Activated T-helper 17 cell treated with anti-CD3 and anti-CD28 coated beads, Interleukin-2, amount 50 U/mL, for 72 hours (primary cell): ENCODE data around the gene YPEL1. TPM values are rescaled to one million over a fixed set of nuclear protein-coding genes. Genes with fewer than 3 reads are reported as not detected.
"Not testable (repeated sequence)": the region's sequence is repeated elsewhere in the genome, so short reads cannot be mapped to it uniquely, and the experiment has no call there.

Experiments
- ATAC-seq: fragments of 150-1000 bp; cut with Tn5 transposase; replicated peaks from 2 replicates; pipeline ENCODE4 v1.10.0; 2021; ENCODE audit warnings: mild to moderate bottlenecking, moderate library complexity
- H3K27ac Mint-ChIP-seq: one replicate; pipeline ENCODE4 v1.8.0; 2022; ENCODE audit warnings: mixed read lengths
- H3K27me3 Mint-ChIP-seq: one replicate; pipeline ENCODE4 v1.8.0; 2022; ENCODE audit warnings: mixed read lengths
- H3K36me3 Mint-ChIP-seq: one replicate; pipeline ENCODE4 v1.8.0; 2022; ENCODE audit warnings: low read depth, mild to moderate bottlenecking, mixed read lengths
- H3K4me1 Mint-ChIP-seq: one replicate; pipeline ENCODE4 v1.8.0; 2022; ENCODE audit warnings: mixed read lengths
- H3K4me3 Mint-ChIP-seq: one replicate; pipeline ENCODE4 v1.8.0; 2022; ENCODE audit warnings: mild to moderate bottlenecking, mixed read lengths
- H3K9me3 Mint-ChIP-seq: one replicate; pipeline ENCODE4 v1.8.0; 2022; ENCODE audit warnings: mixed read lengths
- total RNA-seq, 2 donors: library from RNA; stranded (reverse); gene quantifications; one replicate each; pipeline ENCODE4 v1.2.3, GENCODE V29; 2022

YPEL1 gene
- total RNA-seq, 2 donors from 2014 or later: 0.91 to 4.6 TPM

DNA sequence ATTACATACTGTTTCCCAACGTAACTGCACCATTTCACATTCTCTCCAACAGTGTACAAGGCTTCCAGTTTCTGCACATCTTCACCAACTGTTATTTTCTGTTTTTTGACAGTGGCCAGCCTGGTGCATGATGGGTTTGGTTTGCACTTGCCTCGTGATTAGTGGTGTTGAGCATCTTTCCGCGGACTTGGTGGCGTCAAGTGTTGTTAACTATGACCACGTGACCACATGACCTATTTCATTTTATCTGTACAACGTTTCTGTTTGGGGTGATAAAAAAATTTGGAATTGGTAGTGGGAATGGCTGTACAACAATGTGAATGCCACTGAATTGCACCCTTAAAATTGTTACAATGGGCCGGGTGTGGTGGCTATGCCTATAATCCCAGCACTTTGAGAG is 2.5 kb upstream of the YPEL1 start:
- H3K27me3 Mint-ChIP-seq: no peaks in the 10 kb centered on the region
- H3K9me3 Mint-ChIP-seq: no peaks in the 10 kb centered on the region
- ATAC-seq: no peak
- no peak overlapping the region for H3K4me3 Mint-ChIP-seq
- no peaks in the 10 kb centered on the region for H3K36me3 Mint-ChIP-seq
- H3K27ac Mint-ChIP-seq: no peak overlapping the region
- peaks cover 12% of the 10 kb centered on the region for H3K4me1 Mint-ChIP-seq

DNA sequence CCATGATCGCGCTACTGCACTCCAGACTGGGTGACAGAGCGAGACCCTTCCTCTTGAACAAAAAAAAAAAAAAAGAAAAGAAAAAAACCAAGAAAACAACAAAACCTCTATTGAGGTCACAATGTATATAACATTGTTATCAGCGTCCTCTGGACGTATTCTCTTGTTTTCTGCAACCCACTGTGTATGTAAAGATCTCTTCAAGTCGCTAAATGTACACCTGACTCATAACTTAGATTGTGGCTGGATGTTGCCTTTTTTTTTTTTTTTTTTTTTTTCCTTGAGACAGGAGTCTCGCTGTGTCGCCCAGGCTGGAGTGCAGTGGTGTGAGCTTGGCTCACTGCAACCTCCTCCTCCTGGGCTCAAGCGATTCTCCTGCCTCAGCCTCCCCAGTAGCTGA is 1.4 kb upstream of the YPEL1 start:
- no peak for ATAC-seq
- H3K4me1 Mint-ChIP-seq: peaks cover 12% of the 10 kb centered on the region
- H3K36me3 Mint-ChIP-seq: no peaks in the 10 kb centered on the region
- no peak overlapping the region for H3K4me3 Mint-ChIP-seq
- no peak overlapping the region for H3K27ac Mint-ChIP-seq
- no peaks in the 10 kb centered on the region for H3K27me3 Mint-ChIP-seq
- H3K9me3 Mint-ChIP-seq: no peaks in the 10 kb centered on the region

DNA sequence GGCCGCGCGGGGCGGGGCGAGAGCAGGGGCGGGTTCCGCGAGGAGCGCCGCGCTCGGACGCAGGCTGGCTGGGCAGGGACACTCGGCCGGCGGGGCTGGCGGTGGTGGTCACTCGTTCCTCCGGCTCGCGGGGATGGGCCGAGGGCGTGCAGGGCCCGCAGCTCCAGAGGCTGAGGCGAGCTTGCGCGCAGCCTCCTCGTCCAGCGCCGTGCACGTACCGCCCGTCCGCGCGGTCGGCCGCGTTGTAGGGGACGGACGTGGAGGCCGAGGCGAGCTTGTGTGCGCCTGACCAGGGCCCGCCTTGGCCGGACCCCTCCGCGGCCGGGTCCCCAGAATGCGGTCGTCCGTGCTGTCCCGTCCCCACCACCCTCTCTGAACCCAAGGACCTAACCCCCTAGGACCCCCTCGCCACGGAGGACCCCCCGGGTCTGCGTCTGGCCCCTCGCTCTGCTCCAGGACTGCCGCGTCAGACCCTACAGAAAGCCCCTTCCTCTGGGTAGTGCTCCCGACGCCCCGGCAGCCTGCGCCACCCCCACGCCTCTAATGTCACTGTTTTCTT is 569 bp upstream of the YPEL1 start:
- Mint-ChIP-seq H3K36me3 (no peaks in the 10 kb centered on the region), H3K27ac (no peak overlapping the region), H3K4me1 (peaks cover 12% of the 10 kb centered on the region), H3K9me3 (no peaks in the 10 kb centered on the region), H3K4me3 (peak overlapping the region; percentile 15), H3K27me3 (no peaks in the 10 kb centered on the region)
- ATAC-seq: peak; percentile 18

DNA sequence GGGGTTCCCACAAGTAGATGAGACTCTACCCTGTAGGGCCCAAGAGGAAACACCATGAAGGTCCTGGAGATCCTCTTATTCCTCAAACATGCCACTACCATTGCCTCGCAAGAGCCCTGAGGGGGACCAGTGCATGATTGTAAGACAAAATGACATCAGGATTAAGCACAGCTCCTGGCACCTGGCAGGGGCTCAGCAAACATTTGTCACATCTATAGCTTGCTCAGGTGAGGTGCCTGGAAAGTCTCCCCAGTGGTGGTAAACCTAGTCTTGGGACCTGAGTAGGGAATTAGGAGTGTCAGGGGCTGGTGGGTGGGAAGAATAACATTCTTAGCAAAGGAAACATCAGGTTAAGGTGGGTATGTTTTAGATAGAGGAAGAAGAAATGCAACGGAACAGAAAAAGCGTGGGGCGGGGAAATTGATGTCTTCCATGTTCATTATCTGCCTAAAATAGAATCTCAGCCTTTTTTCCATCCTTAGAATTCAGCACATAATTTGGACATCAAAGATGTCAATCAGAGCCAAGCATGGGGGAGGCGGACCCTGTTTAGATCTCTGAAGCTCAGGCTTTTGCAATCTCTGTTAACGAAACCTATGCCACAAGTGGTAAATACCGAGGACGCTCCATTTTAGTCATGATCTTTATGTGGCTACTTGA is 924 bp downstream of the YPEL1 start:
- Mint-ChIP-seq H3K4me1 (peaks cover 12% of the 10 kb centered on the region), H3K36me3 (no peaks in the 10 kb centered on the region), H3K9me3 (no peaks in the 10 kb centered on the region), H3K27me3 (no peaks in the 10 kb centered on the region), H3K27ac (peak overlapping the region; percentile 85), H3K4me3 (peak overlapping the region; percentile 90)
- ATAC-seq: no peak

DNA sequence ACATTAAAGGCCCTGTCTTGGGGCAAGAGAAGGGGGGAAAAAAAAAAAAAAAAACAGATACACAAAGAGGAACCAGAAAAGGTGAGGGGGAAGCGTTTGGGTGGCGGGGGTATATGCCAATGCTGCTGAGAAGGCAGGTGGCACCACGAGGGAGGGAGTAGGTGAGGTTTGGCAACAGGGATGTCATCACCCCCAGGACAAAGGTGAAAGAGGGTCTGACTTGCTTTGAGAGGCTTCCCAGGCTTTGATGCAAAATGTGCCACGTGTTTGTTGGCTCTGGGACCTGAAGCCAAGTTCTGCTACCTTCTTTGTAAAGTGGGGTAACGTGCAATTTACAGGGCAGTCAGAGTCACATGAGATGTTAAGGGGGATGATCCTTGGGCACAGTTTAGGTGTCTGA is 4.1 kb downstream of the YPEL1 start:
- Mint-ChIP-seq H3K36me3 (no peaks in the 10 kb centered on the region), H3K4me3 (no peak overlapping the region), H3K9me3 (no peaks in the 10 kb centered on the region), H3K4me1 (peaks cover 15% of the 10 kb centered on the region), H3K27me3 (no peaks in the 10 kb centered on the region), H3K27ac (no peak overlapping the region)
- ATAC-seq: no peak

DNA sequence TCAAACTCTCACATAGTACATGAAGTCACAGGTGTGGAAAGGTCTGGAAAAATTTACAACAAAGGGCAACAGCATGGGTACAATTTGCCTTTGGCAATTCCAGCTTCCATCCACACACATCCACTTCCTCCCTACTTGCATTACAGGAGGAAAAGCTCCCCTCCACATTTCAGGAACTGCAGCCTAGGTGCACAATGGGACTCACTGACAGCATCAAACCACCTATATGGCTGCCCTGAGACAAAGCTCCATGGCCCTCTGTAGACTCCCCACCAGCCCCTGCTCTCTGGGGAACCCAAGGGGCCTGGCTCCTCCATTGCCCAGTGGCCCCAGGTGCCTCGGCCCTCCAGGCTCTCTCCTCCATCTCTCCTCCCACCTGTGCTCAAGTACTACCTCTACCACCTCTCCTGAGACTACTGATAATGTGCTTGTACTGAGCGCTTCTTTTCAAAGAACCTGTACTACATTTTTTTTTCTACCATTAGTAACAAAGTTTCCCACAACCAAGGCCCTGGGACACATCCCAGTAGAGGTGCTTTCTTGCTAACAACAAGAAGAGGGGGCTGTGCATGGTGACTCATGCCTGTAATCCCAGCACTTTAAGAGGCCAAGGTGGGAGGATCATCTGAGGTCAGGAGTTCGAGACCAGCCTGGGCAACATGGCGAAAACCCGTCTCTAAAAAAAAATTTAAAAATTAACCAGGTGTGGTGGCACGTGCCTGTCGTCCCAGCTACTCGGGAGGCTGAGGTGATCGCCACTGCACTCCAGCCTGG is 4.9 kb downstream of the YPEL1 start:
- peaks cover 16% of the 10 kb centered on the region for H3K4me1 Mint-ChIP-seq
- H3K36me3 Mint-ChIP-seq: no peaks in the 10 kb centered on the region
- no peaks in the 10 kb centered on the region for H3K9me3 Mint-ChIP-seq
- H3K27me3 Mint-ChIP-seq: no peaks in the 10 kb centered on the region
- H3K27ac Mint-ChIP-seq: no peak overlapping the region
- ATAC-seq: no peak
- H3K4me3 Mint-ChIP-seq: no peak overlapping the region

DNA sequence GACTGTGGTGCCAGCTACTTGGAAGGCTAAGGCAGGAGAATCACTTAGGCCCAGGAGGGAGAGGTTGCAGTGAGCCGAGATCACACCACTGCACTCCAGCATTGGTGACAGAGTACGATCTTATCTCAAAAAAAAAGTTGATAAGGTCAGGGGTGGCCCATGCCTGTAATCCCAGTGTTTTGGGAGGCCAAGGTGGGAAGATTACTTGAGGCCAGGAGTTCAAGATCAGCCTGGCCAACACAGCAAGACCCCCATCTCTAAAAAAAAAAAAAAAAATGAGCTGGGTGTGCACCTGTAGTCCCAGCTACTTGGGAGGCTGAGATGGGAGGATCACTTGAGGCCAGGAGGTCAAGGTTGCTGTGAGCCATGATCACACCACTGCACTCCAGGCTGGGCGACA is 6.4 kb downstream of the YPEL1 start:
- not testable (repeated sequence) for H3K9me3 Mint-ChIP-seq, H3K4me3 Mint-ChIP-seq, H3K27ac Mint-ChIP-seq, H3K27me3 Mint-ChIP-seq, H3K36me3 Mint-ChIP-seq, H3K4me1 Mint-ChIP-seq, ATAC-seq

DNA sequence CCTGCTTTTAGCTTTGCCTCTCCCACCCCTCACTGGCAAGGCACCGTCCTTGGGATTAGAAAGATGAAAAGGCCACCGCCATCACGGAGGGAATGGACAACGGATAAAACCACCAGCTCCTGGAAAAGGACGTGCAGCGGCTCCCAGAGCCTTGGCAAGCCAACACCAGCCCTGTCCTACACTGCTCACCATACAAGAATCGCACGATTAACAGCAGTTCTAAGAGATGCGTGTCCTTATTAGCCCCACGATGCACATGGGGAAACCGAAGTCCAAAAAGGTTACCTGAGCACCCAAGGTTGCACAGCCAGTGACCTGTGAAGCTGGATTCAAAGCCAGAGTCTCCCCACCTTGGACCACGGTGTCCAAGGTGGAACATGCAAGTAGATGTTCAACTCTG is 7.3 kb downstream of the YPEL1 start:
- peaks cover 4% of the 10 kb centered on the region for H3K4me1 Mint-ChIP-seq
- H3K27ac Mint-ChIP-seq: no peak overlapping the region
- no peaks in the 10 kb centered on the region for H3K36me3 Mint-ChIP-seq
- H3K9me3 Mint-ChIP-seq: no peaks in the 10 kb centered on the region
- no peak for ATAC-seq
- no peaks in the 10 kb centered on the region for H3K27me3 Mint-ChIP-seq
- no peak overlapping the region for H3K4me3 Mint-ChIP-seq

DNA sequence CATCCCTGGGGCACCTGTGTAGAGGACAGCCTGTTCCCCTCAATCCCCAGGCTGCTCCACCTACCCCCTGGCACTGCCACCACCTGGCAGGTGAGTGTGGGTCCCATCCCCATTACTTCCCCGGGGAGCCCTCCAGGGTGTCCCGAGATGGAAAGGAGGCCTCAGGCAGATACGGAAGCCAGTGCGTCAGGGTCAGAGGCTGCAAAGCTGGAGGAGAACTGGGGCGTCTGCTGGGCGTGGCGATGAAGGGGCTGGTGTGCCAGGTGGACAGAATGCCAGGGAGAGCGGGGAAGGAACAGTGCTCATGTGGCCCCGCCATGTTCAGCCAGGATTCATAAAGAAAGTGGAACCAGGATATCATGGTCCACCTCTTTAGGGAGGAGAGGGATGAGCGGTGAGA is 7.8 kb downstream of the YPEL1 start:
- Mint-ChIP-seq H3K4me3 (no peak overlapping the region), H3K4me1 (peaks cover 4% of the 10 kb centered on the region)

DNA sequence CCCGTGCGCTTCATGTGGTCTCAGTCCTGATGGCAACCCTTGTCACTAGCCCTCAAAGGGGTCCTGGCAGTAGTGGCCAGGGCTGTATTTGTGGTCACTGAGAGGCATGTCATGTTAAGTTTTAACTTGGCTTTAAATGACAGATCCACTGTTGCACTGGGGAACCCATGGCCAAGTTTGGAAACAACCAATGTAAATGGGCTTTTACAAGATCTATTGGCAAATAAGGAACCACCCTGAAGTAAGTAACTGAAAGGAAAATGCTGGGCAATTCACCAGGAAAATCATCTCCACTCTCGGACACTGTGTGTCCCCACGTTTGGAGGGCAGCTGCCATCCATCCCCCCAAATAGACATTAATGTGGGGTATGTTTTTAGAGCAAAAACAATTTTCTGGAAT is 8.4 kb downstream of the YPEL1 start:
- Mint-ChIP-seq H3K4me3 (no peak overlapping the region), H3K36me3 (no peaks in the 10 kb centered on the region), H3K27me3 (no peaks in the 10 kb centered on the region), H3K9me3 (no peaks in the 10 kb centered on the region), H3K27ac (no peak overlapping the region), H3K4me1 (peaks cover 4% of the 10 kb centered on the region)
- ATAC-seq: no peak

More for the DNA sequence above, 7.8 kb downstream of the YPEL1 start:
- no peaks in the 10 kb centered on the region for H3K36me3 Mint-ChIP-seq
- no peak overlapping the region for H3K27ac Mint-ChIP-seq
- ATAC-seq: no peak
- H3K27me3 Mint-ChIP-seq: no peaks in the 10 kb centered on the region
- H3K9me3 Mint-ChIP-seq: no peaks in the 10 kb centered on the region

DNA sequence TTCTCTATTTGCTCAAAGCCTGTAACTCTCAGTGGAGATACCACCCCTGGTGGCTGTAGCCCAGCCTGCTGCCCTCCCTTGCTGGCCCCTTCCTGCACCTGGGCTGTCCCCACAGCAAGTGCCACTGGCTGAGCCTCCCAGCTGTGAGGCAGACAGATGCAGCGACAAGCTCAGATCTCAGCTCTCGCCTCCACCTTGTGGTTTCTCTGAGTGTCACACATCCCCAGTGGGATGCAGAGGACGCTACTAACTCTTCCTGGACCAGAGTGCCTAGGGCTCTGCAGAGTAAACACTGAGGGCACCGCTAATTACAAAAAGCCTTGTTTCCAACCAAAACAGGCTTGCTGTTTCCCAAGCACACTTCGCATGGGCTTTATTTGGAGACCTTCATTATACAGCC is 8.9 kb downstream of the YPEL1 start:
- H3K4me3 Mint-ChIP-seq: no peak overlapping the region
- peaks cover 4% of the 10 kb centered on the region for H3K4me1 Mint-ChIP-seq
- peak; percentile 55 for ATAC-seq
- no peaks in the 10 kb centered on the region for H3K27me3 Mint-ChIP-seq
- no peaks in the 10 kb centered on the region for H3K9me3 Mint-ChIP-seq
- H3K27ac Mint-ChIP-seq: no peak overlapping the region
- H3K36me3 Mint-ChIP-seq: no peaks in the 10 kb centered on the region

DNA sequence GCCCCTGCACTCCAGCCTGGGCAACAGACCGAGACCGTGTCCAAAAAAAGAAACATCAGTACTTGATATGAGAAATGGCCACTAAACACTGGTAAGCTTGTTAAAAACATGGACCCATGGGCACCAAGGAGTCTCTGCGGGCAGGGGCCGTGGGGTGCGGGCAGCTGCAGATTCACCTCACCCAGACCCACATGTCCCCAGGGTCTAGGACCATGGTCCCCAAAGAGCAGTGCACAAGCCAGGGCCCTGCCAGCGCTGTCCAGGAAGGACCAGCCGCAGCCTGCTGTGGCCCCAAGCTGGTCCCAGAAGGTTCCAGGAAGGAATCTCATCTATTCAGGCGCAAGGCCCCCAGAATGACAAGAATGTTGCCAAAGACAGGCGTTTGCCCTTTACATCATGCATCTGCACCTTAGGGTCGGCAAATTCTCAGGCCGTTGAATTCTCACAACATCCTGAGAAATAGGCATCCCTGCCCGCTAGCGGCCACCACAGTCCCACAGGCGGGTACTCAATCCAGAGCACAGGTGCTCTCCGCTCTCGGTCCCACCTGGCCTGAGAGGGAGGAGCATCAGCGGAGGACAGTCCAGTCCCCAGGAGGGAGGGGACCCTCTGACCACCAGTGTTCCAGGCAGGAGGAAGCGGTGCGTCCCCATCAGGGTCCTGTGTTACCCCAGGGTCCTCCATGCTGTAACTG is 9.5 kb downstream of the YPEL1 start:
- no peak for ATAC-seq
- peaks cover 4% of the 10 kb centered on the region for H3K4me1 Mint-ChIP-seq
- H3K27me3 Mint-ChIP-seq: no peaks in the 10 kb centered on the region
- no peak overlapping the region for H3K4me3 Mint-ChIP-seq
- H3K36me3 Mint-ChIP-seq: no peaks in the 10 kb centered on the region
- H3K27ac Mint-ChIP-seq: no peak overlapping the region
- H3K9me3 Mint-ChIP-seq: no peaks in the 10 kb centered on the region

DNA sequence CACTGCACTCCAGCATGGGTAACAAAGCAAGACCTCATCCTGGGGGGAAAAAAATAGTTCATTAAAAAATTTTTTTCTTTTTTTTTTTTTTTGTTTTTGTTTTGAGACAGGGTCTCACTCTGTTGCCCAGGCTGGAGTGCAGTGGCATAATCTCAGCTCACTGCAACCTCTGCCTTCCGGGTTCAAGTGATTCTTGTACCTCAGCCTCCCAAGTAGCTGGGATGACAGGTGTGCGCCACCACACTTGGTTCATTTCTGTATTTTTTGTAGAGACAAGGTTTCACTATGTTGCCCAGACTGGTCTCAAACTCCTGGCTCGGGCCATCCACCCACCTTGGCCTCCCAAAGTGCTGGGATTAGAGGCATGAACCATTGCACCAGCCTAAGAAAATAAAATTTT is 11.1 kb downstream of the YPEL1 start:
- H3K27ac Mint-ChIP-seq, H3K9me3 Mint-ChIP-seq, H3K4me1 Mint-ChIP-seq, H3K4me3 Mint-ChIP-seq, H3K27me3 Mint-ChIP-seq, ATAC-seq, H3K36me3 Mint-ChIP-seq: not testable (repeated sequence)

DNA sequence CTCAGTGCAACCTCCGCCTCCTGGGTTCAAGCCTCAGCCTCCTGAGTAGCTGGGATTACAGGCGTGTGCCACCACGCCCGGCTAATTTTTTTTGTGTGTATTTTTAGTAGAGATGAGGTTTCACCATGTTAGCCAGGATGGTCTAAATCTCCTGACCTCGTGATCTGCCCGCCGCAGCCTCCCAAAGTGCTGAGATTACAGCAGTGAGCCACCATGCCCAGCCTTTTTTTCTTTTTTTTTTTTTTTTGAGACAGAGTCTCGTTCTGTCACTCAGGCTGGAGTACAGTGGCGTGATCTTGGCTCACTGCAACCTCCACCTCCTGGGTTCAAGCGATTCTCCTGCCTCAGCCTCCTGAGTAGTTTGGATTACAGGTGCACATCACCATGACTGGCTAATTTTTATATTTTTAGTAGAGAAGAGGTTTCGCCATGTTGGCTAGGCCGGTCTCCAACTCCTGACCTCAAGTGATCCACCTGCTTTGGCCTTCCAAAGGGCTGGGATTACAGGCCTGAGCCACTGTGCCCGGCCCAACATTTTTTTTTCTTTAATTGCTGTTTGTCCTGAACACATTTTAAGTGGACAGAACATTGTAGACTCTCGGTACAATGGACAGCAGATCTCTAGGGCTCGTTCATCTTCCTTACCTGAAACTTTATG is 14.3 kb downstream of the YPEL1 start:
- H3K27ac Mint-ChIP-seq: peak overlapping the region; percentile 49
- not testable (repeated sequence) for H3K27me3 Mint-ChIP-seq, H3K4me3 Mint-ChIP-seq, H3K36me3 Mint-ChIP-seq, H3K9me3 Mint-ChIP-seq, ATAC-seq, H3K4me1 Mint-ChIP-seq
